BLaER1 treated with 17β-estradiol and CSF1 and Interleukin-3, amounts not matched to agents 10 nM and 100 nM (cell line): ENCODE measurements around the gene CDC5L.
"Not testable (repeated sequence)": the region's sequence is repeated elsewhere in the genome, so short reads cannot be mapped to it uniquely, and the experiment has no call there.

ENCODE experiments used
- H3K27ac ChIP-seq, 11 experiments: shearing (Covaris generic); formaldehyde crosslinking; 2 replicates each; pipeline ENCODE4 v1.8.1; 2022
- H3K27me3 ChIP-seq, 11 experiments: shearing (Covaris generic); formaldehyde crosslinking; 2 replicates each; pipeline ENCODE4 v1.8.1; 2022
- H3K36me3 ChIP-seq, 11 experiments: shearing (Covaris generic); formaldehyde crosslinking; 2 replicates each; pipeline ENCODE4 v1.8.1; 2022
- H3K4me1 ChIP-seq, 10 experiments: shearing (Covaris generic); formaldehyde crosslinking; 2 replicates each; pipeline ENCODE4 v1.8.1; 2022
- H3K4me2 ChIP-seq, 11 experiments: shearing (Covaris generic); formaldehyde crosslinking; 2 replicates each; pipeline ENCODE4 v1.8.1; 2022
- H3K4me3 ChIP-seq, 10 experiments: shearing (Covaris generic); formaldehyde crosslinking; 2 replicates each; pipeline ENCODE4 v1.8.1; 2022
- H3K9ac ChIP-seq, 11 experiments: shearing (Covaris generic); formaldehyde crosslinking; 2 replicates each; pipeline ENCODE4 v1.8.1; 2022
- H3K9me3 ChIP-seq, 11 experiments: shearing (Covaris generic); formaldehyde crosslinking; replicated peaks in 1 of 11; 2 replicates each; pipeline ENCODE4 v1.8.1; 2022
- H4K20me1 ChIP-seq, 11 experiments: shearing (Covaris generic); formaldehyde crosslinking; 2 replicates each; pipeline ENCODE4 v1.8.1; 2022
- Cebpa-rat ChIP-seq, 11 experiments: shearing (Covaris generic); IDR thresholded peaks; 2 replicates each; pipeline ENCODE4 v1.8.1; 2022

Gene CDC5L

DNA sequence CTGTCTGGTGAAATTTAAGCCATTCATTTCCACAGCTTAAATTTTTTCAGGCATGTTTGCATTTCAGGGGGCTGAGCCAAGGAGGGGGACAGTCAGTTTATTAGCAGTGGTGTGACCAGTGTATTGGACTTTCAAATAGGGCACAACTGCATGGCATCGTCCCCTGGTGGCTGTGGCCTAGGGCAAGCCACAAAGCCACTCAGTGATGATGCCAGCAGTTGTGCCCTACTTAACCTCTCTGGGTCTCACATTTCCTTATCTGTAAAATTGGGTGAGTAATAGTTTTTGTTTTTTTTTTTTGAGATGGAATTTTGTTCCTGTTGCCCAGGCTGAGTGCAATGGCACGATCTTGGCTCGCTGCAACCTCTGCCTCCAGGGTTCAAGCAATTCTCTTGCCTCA, 48.0 kb downstream of the CDC5L start:
- TF ChIP-seq Cebpa-rat (IDR thresholded peaks at IDR 0.05), result no peak
- no peak overlapping the region for H3K4me3 ChIP-seq
- peaks cover 73 to 96% (median 87%) of the 10 kb centered on the region in 11 experiments for H3K36me3 ChIP-seq
- no peak overlapping the region for H3K4me2 ChIP-seq
- H3K9ac ChIP-seq, result no peak overlapping the region
- H3K27ac ChIP-seq, result no peak overlapping the region
- peaks cover 4 to 15% (median 13%) of the 10 kb centered on the region in 11 experiments; a peak in 21 of 22 replicates for H3K9me3 ChIP-seq
- H3K4me1 ChIP-seq, result peaks cover 0 to 25% (median 11%) of the 10 kb centered on the region in 10 experiments; a peak in 14 of 20 replicates
- no peaks in the 10 kb centered on the region for H3K27me3 ChIP-seq
- H4K20me1 ChIP-seq, result peaks cover 0 to 78% (median 12%) of the 10 kb centered on the region in 11 experiments; a peak in 10 of 22 replicates

DNA sequence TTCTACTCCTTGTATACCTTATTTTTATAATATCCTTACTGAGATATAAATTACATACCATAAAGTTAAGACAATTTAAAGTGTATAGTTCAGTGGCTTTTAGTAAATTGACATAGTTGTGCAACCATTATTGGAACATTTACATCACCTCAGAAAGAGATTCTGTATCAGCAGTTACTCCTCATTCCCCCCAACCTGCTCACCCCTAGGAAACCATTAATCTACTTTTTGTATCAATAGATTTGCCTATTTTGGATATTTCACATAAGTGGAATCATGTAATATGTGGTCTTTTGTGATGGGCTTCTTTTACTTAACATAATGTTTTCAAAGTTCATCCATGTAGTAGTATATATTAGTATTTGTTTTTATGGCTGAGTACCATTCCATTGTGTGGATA, 51.3 kb downstream of the CDC5L start:
- no peak overlapping the region for H3K27ac ChIP-seq
- H3K27me3 ChIP-seq, result no peaks in the 10 kb centered on the region
- H3K4me2 ChIP-seq, result no peak overlapping the region
- H3K9ac ChIP-seq, result no peak overlapping the region
- H3K4me3 ChIP-seq, result no peak overlapping the region
- peaks cover 36 to 47% (median 44%) of the 10 kb centered on the region in 11 experiments for H3K9me3 ChIP-seq
- H4K20me1 ChIP-seq, result peaks cover 0 to 49% (median 12%) of the 10 kb centered on the region in 11 experiments; a peak in 10 of 22 replicates
- peaks cover 0 to 2% (median 0%) of the 10 kb centered on the region in 10 experiments; a peak in 3 of 20 replicates for H3K4me1 ChIP-seq
- H3K36me3 ChIP-seq, result peaks cover 83 to 98% (median 96%) of the 10 kb centered on the region in 11 experiments
- no peak for TF ChIP-seq Cebpa-rat (IDR thresholded peaks at IDR 0.05)

DNA sequence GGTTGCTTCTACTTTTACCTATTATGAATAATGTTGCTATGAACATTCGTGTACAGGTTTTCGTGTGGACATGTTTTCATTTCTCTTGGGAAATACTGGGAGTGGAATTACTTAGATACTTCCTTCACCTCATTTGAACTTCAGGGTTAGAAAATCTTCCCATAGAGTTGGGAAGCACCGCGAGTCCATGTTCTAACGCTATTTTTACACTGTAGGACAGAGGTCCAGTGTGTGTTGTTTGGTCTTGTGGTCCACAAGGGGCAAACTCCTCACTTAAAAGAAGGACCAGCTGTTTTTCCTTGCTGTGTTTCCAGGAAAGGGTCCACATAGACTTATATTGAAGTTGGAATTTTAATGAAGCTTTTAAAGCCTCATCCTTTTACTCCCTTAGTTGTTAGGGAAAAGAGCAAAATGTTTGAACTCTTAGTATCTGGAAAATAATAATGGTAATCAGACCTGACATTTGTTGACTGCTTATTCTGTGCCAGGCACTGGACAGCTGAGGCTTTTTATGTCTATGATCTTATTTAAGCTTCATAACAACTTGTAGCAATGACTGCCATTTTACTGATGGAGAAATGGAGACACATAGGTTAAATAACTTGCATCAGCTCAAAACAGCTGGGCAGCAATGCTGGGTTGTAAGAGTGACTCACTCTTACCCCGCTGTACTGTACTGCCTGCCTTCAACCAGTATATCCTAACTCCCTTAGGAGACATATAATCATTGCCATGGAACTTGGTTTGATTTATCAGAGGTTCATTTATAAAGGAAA, 52.0 kb downstream of the CDC5L start:
- Histone ChIP-seq H3K4me2 (no peak overlapping the region), H3K9me3 (peaks cover 36 to 48% (median 44%) of the 10 kb centered on the region in 11 experiments), H3K4me3 (no peak overlapping the region), H3K4me1 (no peaks in the 10 kb centered on the region), H3K27me3 (no peaks in the 10 kb centered on the region), H3K27ac (no peak overlapping the region), H3K9ac (no peak overlapping the region), H4K20me1 (peaks cover 0 to 48% (median 13%) of the 10 kb centered on the region in 11 experiments; a peak in 11 of 22 replicates), H3K36me3 (peaks cover 83 to 98% (median 96%) of the 10 kb centered on the region in 11 experiments)
- TF ChIP-seq Cebpa-rat (IDR thresholded peaks at IDR 0.05), result no peak

GRCh38 chr6:44441091-44441855, 53.8 kb downstream of the CDC5L start:
- Histone ChIP-seq H3K9me3 (peaks cover 36 to 48% (median 44%) of the 10 kb centered on the region in 11 experiments), H3K9ac (no peak overlapping the region), H3K4me2 (no peak overlapping the region), H3K27ac (no peak overlapping the region), H3K36me3 (peaks cover 89 to 100% (median 100%) of the 10 kb centered on the region in 11 experiments), H3K27me3 (no peaks in the 10 kb centered on the region), H3K4me3 (peak overlapping the region in 3 of 10 experiments; percentile 17 to 35 (median 26); a peak in 2 of 20 replicates), H3K4me1 (no peaks in the 10 kb centered on the region), H4K20me1 (peaks cover 6 to 51% (median 18%) of the 10 kb centered on the region in 11 experiments; a peak in 12 of 22 replicates)
- no peak for TF ChIP-seq Cebpa-rat (IDR thresholded peaks at IDR 0.05)

DNA sequence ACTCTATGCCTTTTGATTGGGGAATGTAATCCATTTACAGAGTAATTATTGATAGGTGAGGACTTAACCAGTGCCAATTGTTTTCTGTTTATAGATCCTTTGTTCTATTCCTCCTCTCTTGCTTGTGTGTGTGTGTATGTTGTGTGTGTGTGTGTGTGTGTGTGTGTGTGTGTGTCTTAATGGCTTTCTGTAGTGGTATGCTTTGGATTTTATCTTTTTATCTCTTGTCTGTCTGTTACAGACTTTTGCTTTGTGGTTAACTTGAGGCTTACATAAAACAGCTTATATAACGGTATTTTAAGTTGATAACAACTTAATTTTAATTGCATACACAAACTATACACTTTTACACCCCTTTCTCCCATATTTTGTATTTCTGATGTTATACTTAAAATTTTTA, 54.7 kb downstream of the CDC5L start:
- Histone ChIP-seq H3K9me3 (peaks cover 36 to 48% (median 44%) of the 10 kb centered on the region in 11 experiments), H3K4me1 (no peaks in the 10 kb centered on the region), H4K20me1 (peaks cover 6 to 41% (median 11%) of the 10 kb centered on the region in 11 experiments; a peak in 12 of 22 replicates), H3K27ac (no peak overlapping the region), H3K4me2 (no peak overlapping the region), H3K9ac (no peak overlapping the region), H3K27me3 (no peaks in the 10 kb centered on the region), H3K4me3 (peak overlapping the region in 4 of 10 experiments; percentile 17 to 35 (median 26); a peak in 3 of 20 replicates), H3K36me3 (peaks cover 95 to 100% (median 100%) of the 10 kb centered on the region in 11 experiments)
- TF ChIP-seq Cebpa-rat (IDR thresholded peaks at IDR 0.05), result no peak

- Histone ChIP-seq H4K20me1 (peaks cover 6 to 38% (median 11%) of the 10 kb centered on the region in 11 experiments; a peak in 12 of 22 replicates), H3K4me2 (no peak overlapping the region), H3K27ac (no peak overlapping the region), H3K9ac (no peak overlapping the region), H3K4me3 (peak overlapping the region in 1 of 10 experiments; percentile 26; a peak in 3 of 20 replicates), H3K4me1 (no peaks in the 10 kb centered on the region), H3K9me3 (peaks cover 36 to 48% (median 44%) of the 10 kb centered on the region in 11 experiments), H3K36me3 (peaks cover 97 to 100% (median 100%) of the 10 kb centered on the region in 11 experiments), H3K27me3 (no peaks in the 10 kb centered on the region)
- TF ChIP-seq Cebpa-rat (IDR thresholded peaks at IDR 0.05), result no peak
These were observed 55.4 kb downstream of the CDC5L start for GRCh38 chr6:44442833-44443444.

DNA sequence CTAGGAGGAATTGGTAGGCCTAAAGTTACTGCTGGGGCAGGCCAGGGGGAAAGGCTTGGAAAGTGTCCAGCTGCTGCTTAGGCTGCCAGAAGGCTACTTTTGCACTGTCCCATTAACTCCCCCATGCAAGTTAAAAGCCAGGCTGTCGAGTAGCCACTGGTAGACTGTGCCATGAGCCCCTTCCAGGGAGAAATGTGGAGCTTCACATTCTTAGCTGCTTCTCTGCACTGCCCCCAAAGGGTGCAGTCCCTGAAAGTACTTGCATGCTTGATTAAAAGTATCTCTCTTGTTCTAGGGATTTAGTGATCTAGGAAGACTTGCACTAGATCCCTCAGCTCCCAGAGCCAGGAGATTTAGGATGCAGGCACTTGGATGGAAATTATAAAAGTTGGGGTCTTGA, 57.3 kb downstream of the CDC5L start:
- no peak for TF ChIP-seq Cebpa-rat (IDR thresholded peaks at IDR 0.05)
- Histone ChIP-seq H4K20me1 (peaks cover 6 to 24% (median 10%) of the 10 kb centered on the region in 11 experiments; a peak in 12 of 22 replicates), H3K9ac (no peak overlapping the region), H3K4me1 (no peaks in the 10 kb centered on the region), H3K4me2 (no peak overlapping the region), H3K27ac (no peak overlapping the region), H3K9me3 (peaks cover 36 to 42% (median 38%) of the 10 kb centered on the region in 11 experiments), H3K27me3 (no peaks in the 10 kb centered on the region), H3K4me3 (no peak overlapping the region), H3K36me3 (peaks cover 88 to 100% (median 97%) of the 10 kb centered on the region in 11 experiments)

DNA sequence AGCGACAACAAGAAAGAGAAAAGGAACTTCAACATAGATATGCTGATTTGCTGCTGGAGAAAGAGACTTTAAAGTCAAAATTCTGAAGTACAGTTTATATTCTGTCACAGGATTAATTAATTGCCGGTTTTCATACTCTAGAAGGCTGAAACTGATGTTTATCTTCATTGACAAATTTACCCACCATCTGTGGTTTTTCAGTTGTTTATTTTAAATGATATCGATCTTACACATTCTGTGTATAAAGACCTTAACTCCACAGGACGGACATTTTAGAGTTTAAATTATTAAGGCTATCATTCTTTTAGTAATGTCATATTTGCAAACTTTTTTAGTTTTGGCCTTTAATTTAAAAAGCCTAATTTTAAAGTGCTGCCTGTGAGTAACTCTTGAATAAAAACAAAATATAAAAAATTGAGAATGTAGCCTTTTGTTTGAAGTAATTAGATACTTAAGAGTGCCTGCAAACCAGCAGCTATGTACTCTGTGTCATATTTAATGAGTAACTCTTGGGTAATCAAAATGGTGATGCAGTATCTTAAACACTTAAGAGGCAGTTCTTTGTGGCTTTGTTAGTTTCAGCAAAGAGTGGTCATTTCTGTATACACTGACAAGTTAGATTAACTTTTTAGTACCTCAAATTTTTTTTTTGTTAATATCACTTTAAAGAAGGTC, 59.3 kb downstream of the CDC5L start:
- H3K36me3 ChIP-seq, result peaks cover 72 to 93% (median 86%) of the 10 kb centered on the region in 11 experiments
- no peak overlapping the region for H3K4me2 ChIP-seq
- H3K4me1 ChIP-seq, result peaks cover 0 to 4% (median under 1%) of the 10 kb centered on the region in 10 experiments; a peak in 9 of 20 replicates
- no peak overlapping the region for H3K4me3 ChIP-seq
- H3K27me3 ChIP-seq, result no peaks in the 10 kb centered on the region
- no peak overlapping the region for H3K27ac ChIP-seq
- no peak for TF ChIP-seq Cebpa-rat (IDR thresholded peaks at IDR 0.05)
- H4K20me1 ChIP-seq, result peaks cover 6 to 23% (median 10%) of the 10 kb centered on the region in 11 experiments; a peak in 12 of 22 replicates
- peaks cover 17 to 23% (median 19%) of the 10 kb centered on the region in 11 experiments for H3K9me3 ChIP-seq
- no peak overlapping the region for H3K9ac ChIP-seq

DNA sequence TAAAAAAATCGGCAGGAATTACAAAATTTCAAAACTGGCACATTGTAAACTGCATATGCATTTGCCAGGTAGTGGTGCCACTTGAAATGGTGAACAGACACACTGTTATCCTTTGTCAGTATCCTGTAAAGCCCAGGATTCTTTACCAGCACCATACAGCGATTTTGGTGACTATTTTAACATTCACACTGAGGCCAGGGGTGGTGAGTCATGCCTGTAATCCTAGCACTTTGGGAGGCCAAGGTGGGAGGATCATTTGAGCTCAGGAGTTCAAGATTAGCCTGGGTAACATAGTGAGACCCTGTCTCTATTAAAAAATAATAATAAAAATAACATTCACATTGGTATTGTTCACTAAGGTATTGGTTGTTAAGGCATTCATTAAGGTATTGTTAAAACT, 61.7 kb downstream of the CDC5L start:
- not testable (repeated sequence) for H3K9me3 ChIP-seq, H3K27ac ChIP-seq, H3K4me2 ChIP-seq, H3K4me3 ChIP-seq, H3K27me3 ChIP-seq, H3K9ac ChIP-seq
- Histone ChIP-seq H3K4me1 (peaks cover 0 to 11% (median 5%) of the 10 kb centered on the region in 10 experiments; a peak in 10 of 20 replicates), H3K36me3 (peaks cover 59 to 93% (median 77%) of the 10 kb centered on the region in 11 experiments), H4K20me1 (peaks cover 6 to 20% (median 9%) of the 10 kb centered on the region in 11 experiments; a peak in 13 of 22 replicates)
